Breast epithelium (tissue), 3 donors: Measurements from ENCODE around the gene ADAMTS5.

Experiments
- CTCF ChIP-seq, 3 donors: fragments of 450-650 bp; IDR thresholded peaks; one replicate each; pipeline ENCODE4 v1.5.1; 2016 to 2017; ENCODE audit warnings: antibody characterized with exemption in 3 of 3, mild to moderate bottlenecking in 3 of 3, moderate library complexity in 3 of 3
- POLR2A ChIP-seq: fragments of 450-650 bp; IDR thresholded peaks from one replicate; pipeline ENCODE4 v1.6.1; 2016; ENCODE audit warnings: antibody characterized with exemption, mild to moderate bottlenecking, moderate library complexity

- TF ChIP-seq CTCF (IDR thresholded peaks at IDR 0.05) (no peak), POLR2A (no peak)
These were observed 27.2 kb downstream of the ADAMTS5 start for GRCh38 chr21:26939601-26940111.
